Breast epithelium (tissue), 4 donors: ENCODE data around the gene SLC9A4. TPM values are rescaled to one million over a fixed set of nuclear protein-coding genes. Genes with fewer than 3 reads are reported as not detected.
A peak's percentile ranks its signal among the peaks of the same experiment; 100 is the strongest.

Experiments used
- DNase-seq, 2 donors: peaks; one replicate each; pipeline ENCODE4 v3.0.0-alpha.2; 2019; ENCODE audit warnings: low spot score in 2 of 2
- H3K27ac ChIP-seq, 2 donors: fragments of 200-600 bp; sonication (generic) in 1 of 2; one replicate each; pipeline ENCODE4 v1.5.1; 2016 to 2019; ENCODE audit warnings: mild to moderate bottlenecking in 1 of 2
- H3K27me3 ChIP-seq, 2 donors: fragments of 200-600 bp; sonication (generic) in 1 of 2; one replicate each; pipeline versions ENCODE4 v1.5.1 to v1.6.0; 2017 to 2019; ENCODE audit warnings: control low read depth in 1 of 2, mild to moderate bottlenecking in 1 of 2
- H3K36me3 ChIP-seq: fragments of 200-600 bp; one replicate; pipeline ENCODE4 v1.5.1; 2019
- H3K4me1 ChIP-seq, 2 donors: fragments of 200-600 bp; sonication (generic); one replicate each; pipeline ENCODE4 v1.5.1; 2016 to 2019; ENCODE audit warnings: control low read depth in 1 of 2
- H3K4me3 ChIP-seq, 3 donors: fragments of 200-600 bp; sonication (generic); 1 replicate in 2 of 3; 2 replicates in 1 of 3; pipeline ENCODE4 v1.5.1; 2016 to 2019; ENCODE audit warnings: mild to moderate bottlenecking in 3 of 3, moderate library complexity in 2 of 3
- H3K9me3 ChIP-seq, 2 donors: fragments of 200-600 bp; sonication (generic) in 1 of 2; one replicate each; pipeline ENCODE4 v1.5.1; 2016 to 2019; ENCODE audit warnings: control low read depth in 1 of 2
- POLR2A ChIP-seq: fragments of 450-650 bp; IDR thresholded peaks from one replicate; pipeline ENCODE4 v1.6.1; 2016; ENCODE audit warnings: antibody characterized with exemption, mild to moderate bottlenecking, moderate library complexity
- POLR2AphosphoS5 ChIP-seq, 3 donors: sonication (generic); formaldehyde crosslinking; IDR thresholded peaks; one replicate each; pipeline ENCODE4 v1.6.1; 2017; ENCODE audit warnings: antibody characterized with exemption in 3 of 3
- intact Hi-C: fragments of 100-400 bp; cut with DNase I; formaldehyde crosslinking; loops from one replicate; pipeline ENCODE4 v1.15.1; 2023; ENCODE audit warnings: low total_unique reads
- total RNA-seq, 3 donors: library from RNA; depleted of rRNA; stranded (reverse); fragments of >200 nt; gene quantifications; one replicate each; pipeline ENCODE4 v1.1.0, GENCODE V29; 2016
- TF ChIP-seq, protein P1 (sequence below), 3 donors: fragments of 450-650 bp; IDR thresholded peaks; one replicate each; pipeline ENCODE4 v1.5.1; 2016 to 2017; ENCODE audit warnings: antibody characterized with exemption in 3 of 3, mild to moderate bottlenecking in 3 of 3, moderate library complexity in 3 of 3

SLC9A4 gene, protein sequence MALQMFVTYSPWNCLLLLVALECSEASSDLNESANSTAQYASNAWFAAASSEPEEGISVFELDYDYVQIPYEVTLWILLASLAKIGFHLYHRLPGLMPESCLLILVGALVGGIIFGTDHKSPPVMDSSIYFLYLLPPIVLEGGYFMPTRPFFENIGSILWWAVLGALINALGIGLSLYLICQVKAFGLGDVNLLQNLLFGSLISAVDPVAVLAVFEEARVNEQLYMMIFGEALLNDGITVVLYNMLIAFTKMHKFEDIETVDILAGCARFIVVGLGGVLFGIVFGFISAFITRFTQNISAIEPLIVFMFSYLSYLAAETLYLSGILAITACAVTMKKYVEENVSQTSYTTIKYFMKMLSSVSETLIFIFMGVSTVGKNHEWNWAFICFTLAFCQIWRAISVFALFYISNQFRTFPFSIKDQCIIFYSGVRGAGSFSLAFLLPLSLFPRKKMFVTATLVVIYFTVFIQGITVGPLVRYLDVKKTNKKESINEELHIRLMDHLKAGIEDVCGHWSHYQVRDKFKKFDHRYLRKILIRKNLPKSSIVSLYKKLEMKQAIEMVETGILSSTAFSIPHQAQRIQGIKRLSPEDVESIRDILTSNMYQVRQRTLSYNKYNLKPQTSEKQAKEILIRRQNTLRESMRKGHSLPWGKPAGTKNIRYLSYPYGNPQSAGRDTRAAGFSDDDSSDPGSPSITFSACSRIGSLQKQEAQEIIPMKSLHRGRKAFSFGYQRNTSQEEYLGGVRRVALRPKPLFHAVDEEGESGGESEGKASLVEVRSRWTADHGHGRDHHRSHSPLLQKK
- not detected for total RNA-seq

DNA sequence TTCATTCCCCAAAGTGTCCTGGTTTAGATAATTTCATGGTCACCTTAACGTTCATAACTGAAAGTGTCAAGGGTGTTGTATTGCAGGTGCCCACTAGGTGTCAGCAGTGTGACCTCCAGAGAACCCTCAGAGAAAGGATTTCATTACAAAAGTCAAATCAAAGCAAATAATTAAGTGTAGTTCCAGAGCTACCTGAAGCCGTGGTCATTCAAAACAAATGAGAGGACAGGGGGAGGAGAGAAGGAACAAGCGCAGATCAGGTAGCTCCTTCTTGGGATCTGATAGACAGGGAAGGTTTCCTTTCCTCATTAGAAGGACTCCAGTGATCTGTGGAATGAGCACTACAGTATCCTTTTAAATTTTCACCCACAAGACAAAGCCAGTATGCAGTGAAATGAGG, at the start of gene SLC9A4:
TSS of gene SLC9A4 (plus strand) at position 207 of the 400 bp plus-strand sequence. CDS start 534 bp downstream, outside the sequence.
- no peak within 1 kb of the TSS for H3K27ac ChIP-seq
- DNase-seq = peak in 1 of 2 donors; percentile 35
- intact Hi-C loops = no loop called here
- TF ChIP-seq, protein P1, sequence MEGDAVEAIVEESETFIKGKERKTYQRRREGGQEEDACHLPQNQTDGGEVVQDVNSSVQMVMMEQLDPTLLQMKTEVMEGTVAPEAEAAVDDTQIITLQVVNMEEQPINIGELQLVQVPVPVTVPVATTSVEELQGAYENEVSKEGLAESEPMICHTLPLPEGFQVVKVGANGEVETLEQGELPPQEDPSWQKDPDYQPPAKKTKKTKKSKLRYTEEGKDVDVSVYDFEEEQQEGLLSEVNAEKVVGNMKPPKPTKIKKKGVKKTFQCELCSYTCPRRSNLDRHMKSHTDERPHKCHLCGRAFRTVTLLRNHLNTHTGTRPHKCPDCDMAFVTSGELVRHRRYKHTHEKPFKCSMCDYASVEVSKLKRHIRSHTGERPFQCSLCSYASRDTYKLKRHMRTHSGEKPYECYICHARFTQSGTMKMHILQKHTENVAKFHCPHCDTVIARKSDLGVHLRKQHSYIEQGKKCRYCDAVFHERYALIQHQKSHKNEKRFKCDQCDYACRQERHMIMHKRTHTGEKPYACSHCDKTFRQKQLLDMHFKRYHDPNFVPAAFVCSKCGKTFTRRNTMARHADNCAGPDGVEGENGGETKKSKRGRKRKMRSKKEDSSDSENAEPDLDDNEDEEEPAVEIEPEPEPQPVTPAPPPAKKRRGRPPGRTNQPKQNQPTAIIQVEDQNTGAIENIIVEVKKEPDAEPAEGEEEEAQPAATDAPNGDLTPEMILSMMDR (IDR thresholded peaks at IDR 0.05) = peak; percentile 75 to 81 (median 80)
- no peak for TF ChIP-seq POLR2A
- no peaks in the 10 kb centered on the region for H3K27me3 ChIP-seq
- H3K36me3 ChIP-seq = no peaks in the 10 kb centered on the region
- no peaks in the 10 kb centered on the region for H3K4me1 ChIP-seq
- no peaks in the 10 kb centered on the region for H3K9me3 ChIP-seq
- no peak within 1 kb of the TSS for H3K4me3 ChIP-seq

DNA sequence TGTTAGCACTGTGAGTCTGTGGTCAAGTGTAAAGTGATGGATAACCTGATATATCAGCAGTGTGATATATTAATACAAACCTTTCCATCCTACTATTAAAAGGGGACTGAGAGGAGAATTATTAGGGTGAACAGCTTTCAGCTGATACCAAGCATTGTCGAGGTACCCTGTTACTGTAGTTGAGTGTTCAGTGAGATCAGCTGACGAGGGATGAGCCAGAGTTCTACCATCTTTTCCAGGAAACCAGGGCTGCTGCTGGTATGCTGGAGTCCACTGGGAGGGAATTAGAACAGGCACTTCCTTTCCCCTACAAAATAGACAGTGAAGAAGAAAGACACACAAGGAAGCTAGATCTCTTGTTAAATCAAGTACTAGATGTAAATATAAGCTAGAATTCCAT, 49.7 kb upstream of the SLC9A4 start:
- Histone ChIP-seq H3K4me3 (no peak overlapping the region), H3K27ac (no peak overlapping the region), H3K4me1 (no peaks in the 10 kb centered on the region), H3K27me3 (peaks cover 0 to 5% of the 10 kb centered on the region in 2 donors), H3K9me3 (no peaks in the 10 kb centered on the region), H3K36me3 (no peaks in the 10 kb centered on the region)
- TF ChIP-seq POLR2AphosphoS5 (IDR thresholded peaks at IDR 0.05) = no peak
- TF ChIP-seq, protein P1 (IDR thresholded peaks at IDR 0.05) = no peak
- TF ChIP-seq POLR2A = no peak
- no peak for DNase-seq
- intact Hi-C loops = no loop called here

DNA sequence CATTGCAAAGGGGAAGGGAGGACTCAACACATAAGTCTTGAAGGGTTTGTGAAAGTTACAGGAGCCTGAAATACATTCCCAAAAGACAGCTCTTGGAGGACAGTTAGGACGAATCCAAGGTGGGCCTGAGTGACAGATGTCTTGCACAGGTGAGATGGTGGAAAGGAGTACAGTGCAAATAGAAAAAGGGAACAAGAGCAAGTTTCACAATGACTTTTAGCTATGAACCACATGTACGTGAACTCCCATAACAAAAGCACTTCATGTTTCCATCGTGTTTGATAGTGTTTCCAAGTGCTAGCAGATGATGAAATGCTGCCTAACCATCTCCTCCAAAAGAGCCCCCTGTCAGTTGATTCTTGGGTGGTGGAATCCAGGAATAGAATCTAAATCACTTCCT, 48.3 kb upstream of the SLC9A4 start:
- Histone ChIP-seq H3K27ac (no peak overlapping the region), H3K27me3 (peaks cover 0 to 5% of the 10 kb centered on the region in 2 donors), H3K4me3 (no peak overlapping the region), H3K9me3 (no peaks in the 10 kb centered on the region), H3K4me1 (no peaks in the 10 kb centered on the region), H3K36me3 (no peaks in the 10 kb centered on the region)
- DNase-seq = no peak
- TF ChIP-seq, protein P1 (IDR thresholded peaks at IDR 0.05) = no peak
- TF ChIP-seq POLR2AphosphoS5 (IDR thresholded peaks at IDR 0.05) (no peak), POLR2A (no peak)
- intact Hi-C loops = no loop called here

DNA sequence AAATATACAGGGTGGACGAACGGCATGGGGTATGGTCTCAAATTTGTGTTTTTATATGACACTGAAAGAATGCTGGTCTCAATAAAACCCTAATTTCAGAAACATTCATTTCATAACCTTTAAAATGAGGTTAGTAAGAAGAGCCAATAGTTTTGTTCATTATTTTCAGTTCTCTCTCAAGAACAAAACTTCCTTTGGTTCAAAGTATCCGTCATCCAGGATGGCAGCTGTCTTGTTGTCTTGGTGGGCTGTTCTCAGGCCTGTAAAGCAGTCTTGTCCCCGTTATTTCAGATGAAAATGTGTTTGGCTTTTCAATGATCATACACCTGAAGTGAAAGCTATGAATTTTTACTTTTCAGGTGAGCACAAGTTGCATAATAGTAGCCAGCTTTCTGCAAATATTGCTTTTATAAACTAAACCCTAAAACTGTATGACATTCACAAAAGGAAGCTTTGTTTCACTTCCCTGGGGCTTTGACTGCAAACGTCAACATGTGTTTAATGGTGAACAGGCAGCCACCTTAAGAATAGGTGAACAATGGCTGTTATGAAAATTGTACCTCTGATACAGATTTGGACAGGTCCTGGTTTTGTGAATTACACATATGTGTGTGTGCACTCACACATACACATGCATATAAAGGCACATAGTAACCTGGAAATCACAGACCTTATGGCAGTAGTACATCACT, 47.4 kb upstream of the SLC9A4 start:
- no peaks in the 10 kb centered on the region for H3K4me1 ChIP-seq
- intact Hi-C loops = no loop called here
- H3K36me3 ChIP-seq = no peaks in the 10 kb centered on the region
- no peak for TF ChIP-seq POLR2AphosphoS5 (IDR thresholded peaks at IDR 0.05)
- TF ChIP-seq, protein P1 (IDR thresholded peaks at IDR 0.05) = no peak
- TF ChIP-seq POLR2A = no peak
- no peaks in the 10 kb centered on the region for H3K27me3 ChIP-seq
- H3K4me3 ChIP-seq = no peak overlapping the region
- H3K9me3 ChIP-seq = no peaks in the 10 kb centered on the region
- H3K27ac ChIP-seq = no peak overlapping the region
- DNase-seq = no peak
